Stomach (tissue), 9 donors: ENCODE data around the gene NWD2. TPM values are rescaled to one million over a fixed set of nuclear protein-coding genes. Genes with fewer than 3 reads are reported as not detected.

Experiments
- DNase-seq, 2 donors: peaks; one replicate each; pipeline versions ENCODE4 v3.0.0 to v3.0.0-alpha.2; 2013 to 2019
- H3K27ac ChIP-seq, 5 donors: fragments of 200-600 bp in 4 of 5; sonication (generic) in 4 of 5; one replicate each; pipeline ENCODE4 v1.5.1; 2013 to 2019; ENCODE audit warnings: mild to moderate bottlenecking in 1 of 5, moderate library complexity in 1 of 5
- H3K27me3 ChIP-seq, 3 donors: fragments of 200-600 bp; sonication (generic); one replicate each; pipeline ENCODE4 v1.5.1; 2017 to 2019; ENCODE audit warnings: mixed run types in 1 of 3
- H3K36me3 ChIP-seq, 4 donors: fragments of 200-600 bp; sonication (generic); 1 replicate in 3 of 4; 2 replicates in 1 of 4; pipeline ENCODE4 v1.5.1; 2016 to 2019
- H3K4me1 ChIP-seq, 4 donors: fragments of 200-600 bp; sonication (generic); one replicate each; pipeline ENCODE4 v1.5.1; 2016 to 2019
- H3K4me3 ChIP-seq, 4 donors: fragments of 200-600 bp; sonication (generic) in 3 of 4; one replicate each; pipeline ENCODE4 v1.5.1; 2016 to 2019; ENCODE audit warnings: mild to moderate bottlenecking in 1 of 4
- H3K9me3 ChIP-seq, 4 donors: fragments of 200-600 bp; sonication (generic); one replicate each; pipeline ENCODE4 v1.5.1; 2016 to 2019
- CTCF ChIP-seq, 7 experiments: fragments of 450-650 bp in 4 of 7; fragments of 200-600 bp in 3 of 7; sonication (generic) in 3 of 7; IDR thresholded peaks; one replicate each; pipeline ENCODE4 v1.5.1; 2016 to 2019; ENCODE audit warnings: antibody characterized with exemption in 7 of 7, control low read depth in 2 of 7, mild to moderate bottlenecking in 1 of 7
- EP300 ChIP-seq: sonication (generic); formaldehyde crosslinking; IDR thresholded peaks from one replicate; pipeline ENCODE4 v1.6.1; 2017; ENCODE audit warnings: antibody characterized with exemption
- POLR2A ChIP-seq, 4 donors: fragments of 450-650 bp; IDR thresholded peaks; one replicate each; pipeline ENCODE4 v1.6.1; 2016; ENCODE audit warnings: antibody characterized with exemption in 4 of 4, control low read depth in 2 of 4, mild to moderate bottlenecking in 1 of 4, moderate library complexity in 1 of 4
- POLR2AphosphoS5 ChIP-seq, 3 donors: sonication (generic); formaldehyde crosslinking; IDR thresholded peaks; one replicate each; pipeline ENCODE4 v1.6.1; 2016; ENCODE audit warnings: antibody characterized with exemption in 3 of 3
- WGBS, 5 donors: extraction: QIAGEN DNeasy Blood & Tissue Kit in 3 of 5; methylation state at CpG; one replicate each; pipeline versions ENCODE4 v1.1.5 to v1.1.7; 2013 to 2018; 5-methylcytosine and 5-hydroxymethylcytosine counted together
- intact Hi-C: fragments of 100-400 bp; cut with DNase I; formaldehyde crosslinking; loops from one replicate; pipeline ENCODE4 v1.15.1; 2023; ENCODE audit warnings: low total_unique reads
- polyA plus RNA-seq, 3 donors: library from polyadenylated mRNA; stranded (reverse); fragments of 200-250 nt; gene quantifications; one replicate each; pipeline ENCODE4 v1.2.3, GENCODE V29; 2013
- total RNA-seq, 5 donors: library from RNA; depleted of rRNA; stranded (reverse); fragments of >200 nt; gene quantifications; one replicate each; pipeline versions ENCODE4 v1.1.0 to v1.2.3, GENCODE V29; 2014 to 2016
- donor health status: healthy with polysubstance abuse.
- donor health status: Bipolar disorder and iron deficiency.
- donor health status: healthy.

Gene NWD2
- total and polyA plus RNA-seq, 8 donors: under 0.01 to 1.5 (median 0.05) TPM; not detected in 5

- 83 to 94% (median 92%) methylated on average over 1 of the region's 1 CpG for WGBS, 5 donors
- Histone ChIP-seq H3K27me3 (peaks cover 0 to 49% (median 8%) of the 10 kb centered on the region in 3 donors), H3K4me1 (peaks cover 5 to 26% (median 11%) of the 10 kb centered on the region in 4 donors), H3K9me3 (no peaks in the 10 kb centered on the region), H3K4me3 (no peak overlapping the region), H3K36me3 (no peaks in the 10 kb centered on the region), H3K27ac (no peak overlapping the region)
- no peak for DNase-seq
- no peak for TF ChIP-seq EP300
- no peak for TF ChIP-seq POLR2AphosphoS5 (IDR thresholded peaks at IDR 0.05)
- no peak for TF ChIP-seq CTCF (IDR thresholded peaks at IDR 0.05)
- no peak for TF ChIP-seq POLR2A (IDR thresholded peaks at IDR 0.05)
- intact Hi-C loops: loop anchor here (10.0 kb wide), 1 partner anchor 114 kb away; no protein-coding TSS in a partner anchor
Measured at GRCh38 chr4:37450911-37451310, 206.4 kb downstream of the NWD2 start.

DNA sequence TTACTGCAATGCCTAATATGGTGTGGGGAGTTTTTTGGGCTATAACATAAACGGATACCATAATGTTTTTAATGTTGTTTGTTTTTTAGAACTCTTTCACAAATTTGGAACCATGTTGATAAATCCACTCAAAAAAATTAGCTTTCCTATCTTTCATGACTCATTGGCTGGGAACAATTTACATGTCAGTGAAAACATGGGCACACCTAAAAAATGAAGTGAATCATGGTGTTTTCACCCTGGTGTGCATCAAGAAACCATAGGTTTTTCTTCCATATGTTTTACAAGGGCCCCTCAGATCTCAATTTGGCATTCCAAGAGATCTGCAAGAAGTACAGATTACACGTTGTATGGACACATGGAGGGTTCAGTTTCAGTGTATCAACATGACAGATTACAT, 207.1 kb downstream of the NWD2 start:
- intact Hi-C loops: loop anchor here (10.0 kb wide), 1 partner anchor 113 kb away; no protein-coding TSS in a partner anchor
- no peaks in the 10 kb centered on the region for H3K36me3 ChIP-seq

DNA sequence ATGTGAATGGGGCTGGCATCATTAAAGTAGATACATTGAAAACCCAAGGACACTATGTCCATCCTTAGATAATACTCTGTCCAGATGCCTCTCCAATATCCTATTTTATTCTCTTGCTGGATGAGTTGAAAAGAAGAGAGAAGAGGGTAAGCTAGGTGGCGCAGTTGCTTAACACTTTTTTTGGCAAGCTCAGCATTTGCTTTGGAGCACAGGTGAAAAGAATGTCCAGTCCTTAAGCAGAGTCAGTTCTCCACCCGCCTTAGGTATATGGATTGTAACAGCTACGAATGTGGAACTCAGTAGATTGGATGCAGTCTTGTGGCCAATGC, 208.4 kb downstream of the NWD2 start:
- peak overlapping the region; percentile 51 to 66 (median 58) for H3K4me3 ChIP-seq
- intact Hi-C loops: loop anchor here (10.0 kb wide), 1 partner anchor 112 kb away; no protein-coding TSS in a partner anchor
- peak; percentile 78 to 94 for DNase-seq

More for the DNA sequence above, 207.1 kb downstream of the NWD2 start:
- TF ChIP-seq POLR2A (IDR thresholded peaks at IDR 0.05) (no peak), CTCF (IDR thresholded peaks at IDR 0.05) (no peak), EP300 (no peak), POLR2AphosphoS5 (IDR thresholded peaks at IDR 0.05) (no peak)
- Histone ChIP-seq H3K9me3 (no peaks in the 10 kb centered on the region), H3K27ac (no peak overlapping the region), H3K27me3 (peaks cover 0 to 52% (median 8%) of the 10 kb centered on the region in 3 donors), H3K4me3 (no peak overlapping the region), H3K4me1 (peaks cover 5 to 26% (median 11%) of the 10 kb centered on the region in 4 donors)
- 60 to 80% (median 77%) methylated on average over 2 of the region's 2 CpGs for WGBS, 5 donors
- DNase-seq: no peak

GRCh38 chr4:37453281-37453998, 208.9 kb downstream of the NWD2 start:
- H3K9me3 ChIP-seq: no peaks in the 10 kb centered on the region
- TF ChIP-seq POLR2A (IDR thresholded peaks at IDR 0.05) (no peak), CTCF (IDR thresholded peaks at IDR 0.05) (peak in 1 of 7 experiments; percentile 7), EP300 (no peak), POLR2AphosphoS5 (IDR thresholded peaks at IDR 0.05) (peak in 2 of 3 donors; percentile 57 to 61)
- intact Hi-C loops: loop anchor here (10.0 kb wide), 1 partner anchor 111 kb away; no protein-coding TSS in a partner anchor
- H3K27ac ChIP-seq: peak overlapping the region; percentile 78 to 91 (median 85)
- peak; percentile 84 to 94 for DNase-seq
- 1 to 2% (median 1%) methylated on average over 13 to 56 of the region's 56 CpGs for WGBS, 5 donors
- H3K4me1 ChIP-seq: peaks cover 5 to 32% (median 11%) of the 10 kb centered on the region in 4 donors
- peaks cover 0 to 52% (median 8%) of the 10 kb centered on the region in 3 donors for H3K27me3 ChIP-seq
- no peaks in the 10 kb centered on the region for H3K36me3 ChIP-seq
- peak overlapping the region; percentile 51 to 66 (median 58) for H3K4me3 ChIP-seq

More for the DNA sequence above, 208.4 kb downstream of the NWD2 start:
- H3K9me3 ChIP-seq: no peaks in the 10 kb centered on the region
- peaks cover 5 to 32% (median 11%) of the 10 kb centered on the region in 4 donors for H3K4me1 ChIP-seq
- H3K36me3 ChIP-seq: no peaks in the 10 kb centered on the region
- peak overlapping the region; percentile 78 to 91 (median 85) for H3K27ac ChIP-seq
- WGBS, 5 donors: 1 to 3% (median 2%) methylated on average over 3 of the region's 3 CpGs
- TF ChIP-seq POLR2AphosphoS5 (IDR thresholded peaks at IDR 0.05): peak in 2 of 3 donors; percentile 47 to 64
- peak in 5 of 7 experiments; percentile 22 to 84 (median 58) for TF ChIP-seq CTCF (IDR thresholded peaks at IDR 0.05)
- TF ChIP-seq POLR2A (IDR thresholded peaks at IDR 0.05): no peak
- peaks cover 0 to 52% (median 8%) of the 10 kb centered on the region in 3 donors for H3K27me3 ChIP-seq
